Epithelial cell of proximal tubule (primary cell): ENCODE data around the gene MRPS9. TPM values are rescaled to one million over a fixed set of nuclear protein-coding genes. Genes with fewer than 3 reads are reported as not detected.

ENCODE experiments used
- DNase-seq: peaks from one replicate; pipeline ENCODE4 v3.0.0-alpha.2; 2011; ENCODE audit warnings: low read depth
- H3K4me3 ChIP-seq: 2 replicates; pipeline ENCODE4 v1.5.1; 2011; ENCODE audit warnings: low read depth, mild to moderate bottlenecking, low read length
- CTCF ChIP-seq: conservative IDR thresholded peaks from 2 replicates; pipeline ENCODE4 v1.5.1; 2012; ENCODE audit warnings: low read depth, mild to moderate bottlenecking, low read length
- total RNA-seq: library from RNA; depleted of rRNA; stranded (reverse); fragments of >200 nt; gene quantifications from 2 replicates; pipeline ENCODE4 v1.2.3, GENCODE V29; 2015

The MRPS9 gene
- total RNA-seq, 1 donor from 2014 or later = 34.7 TPM

- no peak for TF ChIP-seq CTCF
- H3K4me3 ChIP-seq = no peak overlapping the region
- no peak for DNase-seq
These were observed 106.5 kb downstream of the MRPS9 start for GRCh38 chr2:105144152-105144940.

- no peak for TF ChIP-seq CTCF
- DNase-seq = no peak
- no peak overlapping the region for H3K4me3 ChIP-seq
These were observed 107.1 kb downstream of the MRPS9 start for GRCh38 chr2:105144941-105145300.

- TF ChIP-seq CTCF = no peak
- DNase-seq = no peak
- H3K4me3 ChIP-seq = no peak overlapping the region
These were observed 111.4 kb downstream of the MRPS9 start for GRCh38 chr2:105149272-105149671.

Other genes starting within 250 kb of the MRPS9 start
- gene POU3F3, start 184.0 kb upstream of the MRPS9 start, total RNA-seq = 22.1 and 34.0 TPM in 2 replicates
- gene GPR45, start 203.7 kb downstream of the MRPS9 start, total RNA-seq = 0.22 TPM in 1 of 2 replicates, not detected in the other